ENCODE data around the gene PRRC2B. TPM values are rescaled to one million over a fixed set of nuclear protein-coding genes. Genes with fewer than 3 reads are reported as not detected.
"Not testable (repeated sequence)": the region's sequence is repeated elsewhere in the genome, so short reads cannot be mapped to it uniquely, and the experiment has no call there.

The PRRC2B gene
- total and polyA plus RNA-seq, 2 experiments from 2014 or later, result 48.2 to 118 TPM

GRCh38 chr9:131366761-131367401, 27.0 kb upstream of the PRRC2B start:
- peak; percentile 69 for DNase-seq (ENCODE audit: low spot score)
- no peaks in the 10 kb centered on the region for H3K27me3 ChIP-seq
- no peaks in the 10 kb centered on the region for H3K36me3 ChIP-seq (replicated peaks; ENCODE audit: insufficient read depth, low read depth)
- H3K9me3 ChIP-seq (ENCODE audit: low read depth), result no peaks in the 10 kb centered on the region
- WGBS (ENCODE audit: low lambda C conversion rate, missing lambda C conversion rate), result 28% methylated on average over 6 of the region's 6 CpGs
- H4K20me1 ChIP-seq (ENCODE audit: insufficient read depth, poor library complexity, severe bottlenecking), result no peaks in the 10 kb centered on the region
- peak; percentile 37 for TF ChIP-seq CTCF (IDR thresholded peaks at IDR 0.05; ENCODE audit: poor library complexity)
- no peak for TF ChIP-seq EZH2phosphoT487 (IDR thresholded peaks at IDR 0.05; ENCODE audit: low read depth, severe bottlenecking, unreplicated experiment)
- no peak for TF ChIP-seq EZH2 (IDR thresholded peaks at IDR 0.05; ENCODE audit: borderline replicate concordance)
- H3K4me1 ChIP-seq (ENCODE audit: insufficient read depth), result no peaks in the 10 kb centered on the region
- no peak overlapping the region for H2AFZ ChIP-seq
- H3K27ac ChIP-seq, result peak overlapping the region; percentile 74
- peak overlapping the region; percentile 44 for H3K4me2 ChIP-seq
- H3K4me3 ChIP-seq, result no peak overlapping the region
- H3K79me2 ChIP-seq, result no peaks in the 10 kb centered on the region
- H3K9me2 ChIP-seq (replicated peaks; ENCODE audit: insufficient read depth), result no peaks in the 10 kb centered on the region

- H3K79me2 ChIP-seq, result peaks cover 4% of the 10 kb centered on the region
- H3K4me1 ChIP-seq (ENCODE audit: insufficient read depth), result peaks cover 1% of the 10 kb centered on the region
- H3K27me3 ChIP-seq, result no peaks in the 10 kb centered on the region
- no peak overlapping the region for H2AFZ ChIP-seq
- no peaks in the 10 kb centered on the region for H3K9me3 ChIP-seq (ENCODE audit: low read depth)
- no peak for TF ChIP-seq EZH2 (IDR thresholded peaks at IDR 0.05; ENCODE audit: borderline replicate concordance)
- no peak for TF ChIP-seq EZH2phosphoT487 (IDR thresholded peaks at IDR 0.05; ENCODE audit: low read depth, severe bottlenecking, unreplicated experiment)
- no peak for TF ChIP-seq CTCF (IDR thresholded peaks at IDR 0.05; ENCODE audit: poor library complexity)
- H3K4me3 ChIP-seq, result no peak overlapping the region
- H3K4me2 ChIP-seq, result peak overlapping the region; percentile 44
- H3K36me3 ChIP-seq (replicated peaks; ENCODE audit: insufficient read depth, low read depth), result no peaks in the 10 kb centered on the region
- peak overlapping the region; percentile 74 for H3K27ac ChIP-seq
- no peaks in the 10 kb centered on the region for H3K9me2 ChIP-seq (replicated peaks; ENCODE audit: insufficient read depth)
- H4K20me1 ChIP-seq (ENCODE audit: insufficient read depth, poor library complexity, severe bottlenecking), result no peaks in the 10 kb centered on the region
- 65% methylated on average over 2 of the region's 2 CpGs for WGBS (ENCODE audit: low lambda C conversion rate, missing lambda C conversion rate)
- no peak for DNase-seq (ENCODE audit: low spot score)
Measured at GRCh38 chr9:131367450-131367849, 26.4 kb upstream of the PRRC2B start.

GRCh38 chr9:131370638-131371037, 23.2 kb upstream of the PRRC2B start:
- no peaks in the 10 kb centered on the region for H3K27me3 ChIP-seq
- 83% methylated on average over 2 of the region's 2 CpGs for WGBS (ENCODE audit: low lambda C conversion rate, missing lambda C conversion rate)
- peaks cover 4% of the 10 kb centered on the region for H3K4me1 ChIP-seq (ENCODE audit: insufficient read depth)
- no peak overlapping the region for H3K4me2 ChIP-seq
- no peaks in the 10 kb centered on the region for H3K9me2 ChIP-seq (replicated peaks; ENCODE audit: insufficient read depth)
- DNase-seq (ENCODE audit: low spot score), result no peak
- TF ChIP-seq EZH2 (IDR thresholded peaks at IDR 0.05; ENCODE audit: borderline replicate concordance), result no peak
- TF ChIP-seq CTCF (IDR thresholded peaks at IDR 0.05; ENCODE audit: poor library complexity), result no peak
- no peak for TF ChIP-seq EZH2phosphoT487 (IDR thresholded peaks at IDR 0.05; ENCODE audit: low read depth, severe bottlenecking, unreplicated experiment)
- H3K79me2 ChIP-seq, result peaks cover 5% of the 10 kb centered on the region
- H3K36me3 ChIP-seq (replicated peaks; ENCODE audit: insufficient read depth, low read depth), result no peaks in the 10 kb centered on the region
- no peak overlapping the region for H2AFZ ChIP-seq
- H3K27ac ChIP-seq, result no peak overlapping the region
- no peaks in the 10 kb centered on the region for H4K20me1 ChIP-seq (ENCODE audit: insufficient read depth, poor library complexity, severe bottlenecking)
- no peak overlapping the region for H3K4me3 ChIP-seq
- H3K9me3 ChIP-seq (ENCODE audit: low read depth), result no peaks in the 10 kb centered on the region

GRCh38 chr9:131372599-131372973, 21.3 kb upstream of the PRRC2B start:
- not testable (repeated sequence) for H3K9me3 ChIP-seq (ENCODE audit: low read depth); H3K79me2 ChIP-seq; H3K4me1 ChIP-seq (ENCODE audit: insufficient read depth); H3K9me2 ChIP-seq (replicated peaks; ENCODE audit: insufficient read depth); H3K27me3 ChIP-seq; H3K36me3 ChIP-seq (replicated peaks; ENCODE audit: insufficient read depth, low read depth); H3K4me3 ChIP-seq; DNase-seq (ENCODE audit: low spot score); H4K20me1 ChIP-seq (ENCODE audit: insufficient read depth, poor library complexity, severe bottlenecking)
- H3K4me2 ChIP-seq, result peak overlapping the region; percentile 83
- WGBS (ENCODE audit: low lambda C conversion rate, missing lambda C conversion rate), result 72% methylated on average over 16 of the region's 17 CpGs
- peak overlapping the region; percentile 73 for H2AFZ ChIP-seq
- H3K27ac ChIP-seq, result peak overlapping the region; percentile 92

GRCh38 chr9:131374638-131375037, 19.2 kb upstream of the PRRC2B start:
- H2AFZ ChIP-seq; H3K27ac ChIP-seq; H4K20me1 ChIP-seq (ENCODE audit: insufficient read depth, poor library complexity, severe bottlenecking); H3K4me3 ChIP-seq; H3K36me3 ChIP-seq (replicated peaks; ENCODE audit: insufficient read depth, low read depth); H3K27me3 ChIP-seq; H3K79me2 ChIP-seq; H3K9me2 ChIP-seq (replicated peaks; ENCODE audit: insufficient read depth); DNase-seq (ENCODE audit: low spot score); H3K9me3 ChIP-seq (ENCODE audit: low read depth); H3K4me1 ChIP-seq (ENCODE audit: insufficient read depth): not testable (repeated sequence)
- WGBS (ENCODE audit: low lambda C conversion rate, missing lambda C conversion rate), result 63% methylated on average over 5 of the region's 5 CpGs
- peak overlapping the region; percentile 79 for H3K4me2 ChIP-seq
